K562 (cell line): Measurements from ENCODE around the gene COL26A1. TPM values are rescaled to one million over a fixed set of nuclear protein-coding genes. Genes with fewer than 3 reads are reported as not detected.

Source experiments
- ATAC-seq: fragments of 200-7000 bp; cut with Tn5 transposase; 3 replicates; pipeline ENCODE4 v1.9.1; 2020; ENCODE audit warnings: moderate library complexity
- BruUV-seq: library from RNA; stranded (reverse); fragments of 400-500 nt; replicated peaks from 2 replicates; lab custom pipeline; 2021; lab: Mats Ljungman, UMichigan
- CTCF ChIA-PET: fragments of 300-600 bp; formaldehyde crosslinking; extraction: SDS; loops from one replicate; lab custom pipeline; 2021; ENCODE audit warnings: low intra/inter-chr PET ratio; lab: Yijun Ruan, JAX
- POLR2A ChIA-PET: fragments of 300-600, 350-650 bp; sonication (Branson Sonifier 250); formaldehyde crosslinking; extraction: SDS; loops from one replicate; lab custom pipeline; 2021; ENCODE audit warnings: antibody characterized with exemption, inconsistent platforms; lab: Yijun Ruan, JAX
- DNase-seq, 4 experiments: peaks; one replicate each; pipeline versions ENCODE4 v3.0.0 to v3.0.0-alpha.2; 2011 to 2018; ENCODE audit warnings: low spot score in 3 of 4, mixed read lengths in 3 of 4; ENCODE audit errors: extremely low read depth in 1 of 4
- FAIRE-seq: peaks from 2 replicates; lab custom pipeline; 2011; peaks lifted over from hg19 to GRCh38; lab: Jason Lieb, UNC
- H2AFZ ChIP-seq: 2 replicates; pipeline ENCODE4 v1.6.0; 2011; ENCODE audit warnings: low read depth, low read length, control low read depth, inconsistent platforms
- H3K27ac ChIP-seq: fragments of 200-600 bp; 3 replicates; pipeline ENCODE4 v1.8.0; 2011; ENCODE audit warnings: low read depth, mild to moderate bottlenecking, control low read depth, inconsistent platforms, low read length, moderate library complexity, mixed read lengths; ENCODE audit errors: extremely low read depth
- H3K27me3 ChIP-seq, 2 experiments: fragments of 300-600 bp in 1 of 2; 2 replicates in 1 of 2; 3 replicates in 1 of 2; pipeline versions ENCODE4 v1.6.0 to v1.8.0; 2011; ENCODE audit warnings: inconsistent platforms in 2 of 2, low read length in 2 of 2, mild to moderate bottlenecking in 1 of 2, mixed read lengths in 1 of 2, moderate library complexity in 1 of 2; ENCODE audit not compliant: control insufficient read depth in 2 of 2, insufficient read depth in 2 of 2
- H3K36me3 ChIP-seq: fragments of 300-600 bp; 3 replicates; pipeline ENCODE4 v1.8.0; 2011; ENCODE audit warnings: mild to moderate bottlenecking, low read length, inconsistent platforms; ENCODE audit not compliant: control insufficient read depth, insufficient read depth
- H3K4me1 ChIP-seq, 2 experiments: fragments of 200-600 bp in 1 of 2; replicated peaks in 1 of 2; 2 replicates in 1 of 2; 3 replicates in 1 of 2; pipeline versions ENCODE4 v1.5.1 to v1.8.0; 2011; ENCODE audit warnings: inconsistent platforms in 2 of 2, low read length in 2 of 2, mild to moderate bottlenecking in 1 of 2, mixed read lengths in 1 of 2, moderate library complexity in 1 of 2; ENCODE audit not compliant: control insufficient read depth in 2 of 2, insufficient read depth in 2 of 2
- H3K4me2 ChIP-seq: 2 replicates; pipeline ENCODE4 v1.6.1; 2011; ENCODE audit warnings: low read length, control low read depth, inconsistent platforms, mixed read lengths; ENCODE audit not compliant: insufficient read depth
- H3K4me3 ChIP-seq: fragments of 200-600 bp; sonication (generic), shearing (Covaris generic); 2 replicates; pipeline ENCODE4 v1.5.1; 2016; ENCODE audit warnings: control low read depth, inconsistent platforms
- H3K79me2 ChIP-seq: fragments of 200-600 bp; 3 replicates; pipeline ENCODE4 v1.8.0; 2011; ENCODE audit warnings: low read length, inconsistent platforms; ENCODE audit not compliant: control insufficient read depth, insufficient read depth
- H3K9ac ChIP-seq, 2 experiments: 2 replicates each; pipeline versions ENCODE4 v1.6.0 to v1.6.1; 2011; ENCODE audit warnings: low read depth in 2 of 2, low read length in 2 of 2, control low read depth in 1 of 2, inconsistent platforms in 1 of 2, mild to moderate bottlenecking in 1 of 2, mixed read lengths in 1 of 2; ENCODE audit not compliant: insufficient read depth in 1 of 2
- H3K9me1 ChIP-seq: one replicate; pipeline ENCODE4 v1.6.0; 2011; ENCODE audit warnings: inconsistent platforms, mild to moderate bottlenecking, low read length, moderate library complexity; ENCODE audit not compliant: control insufficient read depth, insufficient read depth
- H3K9me3 ChIP-seq: replicated peaks from 2 replicates; pipeline ENCODE4 v1.5.1; 2011; ENCODE audit warnings: low read depth, low read length, inconsistent platforms; ENCODE audit not compliant: control insufficient read depth, insufficient read depth
- H4K20me1 ChIP-seq: replicated peaks from 2 replicates; pipeline ENCODE4 v1.6.1; 2011; ENCODE audit warnings: low read length, inconsistent platforms, mixed read lengths; ENCODE audit not compliant: control insufficient read depth, insufficient read depth
- PHTF2 ChIP-seq: fragments of 250-450 bp; sonication (Bioruptor Pico); IDR thresholded peaks from 2 replicates; pipeline ENCODE4 v1.5.0; 2021; ENCODE audit warnings: mild to moderate bottlenecking
- RBM25 ChIP-seq: fragments of 200-400 bp; formaldehyde crosslinking; IDR thresholded peaks from 2 replicates; pipeline ENCODE4 v1.6.1; 2018; ENCODE audit warnings: low read length, low read depth, moderate library complexity; ENCODE audit not compliant: severe bottlenecking
- ZBTB7A ChIP-seq: IDR thresholded peaks from 2 replicates; pipeline ENCODE4 v1.6.1; 2011; ENCODE audit warnings: low read depth, mild to moderate bottlenecking, low read length, moderate library complexity, borderline replicate concordance; ENCODE audit not compliant: control insufficient read depth
- ZFP36 ChIP-seq: fragments of 150-350 bp; IDR thresholded peaks from 2 replicates; pipeline ENCODE4 v1.6.1; 2018; ENCODE audit warnings: low read length, low read depth; ENCODE audit not compliant: partially characterized antibody
- WGBS: fragments of 100-300 bp; shearing (Covaris generic); methylation state at CpG from one replicate; pipeline ENCODE4 v1.1.6; 2016; ENCODE audit warnings: low coverage, mixed read lengths; ENCODE audit not compliant: insufficient coverage; ENCODE audit errors: missing lambda C conversion rate; 5-methylcytosine and 5-hydroxymethylcytosine counted together
- in situ Hi-C: fragments of 300-500 bp; cut with MboI; formaldehyde crosslinking; loops from 4 replicates; pipeline ENCODE4 v1.15.0; 2018; ENCODE audit warnings: inconsistent platforms, mixed read lengths
- intact Hi-C: fragments of 100-400 bp; cut with micrococcal nuclease; formaldehyde crosslinking; loops from 2 replicates; pipeline ENCODE4 v1.14.2; 2022
- polyA plus RNA-seq, 8 experiments: library from polyadenylated mRNA; depleted of rRNA in 4 of 8; stranded (reverse) in 5 of 8; unstranded in 3 of 8; fragments of >200 nt; fragmentation: Nextera tagmentation in 2 of 8; fragmentation: Illumina TruSeq in 1 of 8; extraction: Ambion mirVana in 2 of 8; extraction: Trizol in 1 of 8; gene quantifications; 2 replicates each; pipeline versions ENCODE4 v1.2.1 to v1.2.3, GENCODE V29; 2011 to 2014; ENCODE audit warnings: inconsistent platforms in 1 of 8, missing spikeins in 1 of 8
- total RNA-seq, 7 experiments: library from RNA; depleted of rRNA in 6 of 7; stranded (reverse); fragments of >200 nt in 6 of 7; fragmentation: Illumina TruSeq in 2 of 7; extraction: Trizol in 2 of 7; gene quantifications; 2 replicates each; pipeline versions ENCODE4 v1.2.1 to v1.2.3, GENCODE V29; 2011 to 2021; ENCODE audit warnings: low replicate concordance in 1 of 7

COL26A1 gene
- total and polyA plus RNA-seq, 9 of the 15 experiments (the other 6 are each of a cell fraction or from before 2014, with no cell fraction given): 0.04 to 0.39 (median 0.07) TPM; not detected in 5

DNA sequence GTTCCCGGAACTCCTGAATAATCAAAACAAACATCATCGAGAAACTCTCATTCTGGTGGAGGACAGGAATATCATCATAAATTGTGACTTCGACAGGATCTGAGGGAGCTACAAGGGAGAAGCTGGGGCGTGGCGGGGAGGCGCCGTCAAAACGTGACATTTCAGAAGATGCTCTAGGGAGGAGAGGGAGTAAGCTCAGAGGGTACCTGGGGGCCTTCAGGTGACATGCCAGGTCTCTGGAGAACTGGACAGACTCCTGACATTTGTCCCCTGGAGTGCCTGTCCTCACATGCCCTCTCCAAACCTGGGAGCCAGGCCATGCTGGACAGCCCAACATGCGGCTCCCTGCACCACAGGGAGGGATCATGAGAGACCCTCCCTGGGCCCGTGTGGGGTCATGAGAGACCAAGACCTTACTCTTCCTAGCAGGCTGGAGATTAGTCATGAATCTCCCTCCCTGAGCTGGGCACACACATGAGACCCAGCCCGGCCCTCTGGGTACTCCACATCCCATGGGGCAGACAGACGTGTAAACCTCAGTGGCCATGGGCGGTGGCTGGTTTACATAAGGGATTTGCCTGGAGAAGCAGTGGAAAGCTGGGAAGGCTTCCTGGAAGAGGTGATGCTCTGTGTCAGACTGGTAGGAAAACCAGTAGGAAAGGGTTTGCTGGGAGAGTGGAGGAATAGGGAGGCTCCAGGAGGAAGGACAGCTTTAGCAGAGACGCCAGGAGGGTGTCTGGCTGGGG lies 185.4 kb downstream of the COL26A1 start:
- Histone ChIP-seq H3K4me1 (peaks cover 3 to 19% of the 10 kb centered on the region in 2 experiments; a peak in 4 of 5 replicates), H3K4me2 (no peak overlapping the region), H3K9me1 (no peaks in the 10 kb centered on the region), H2AFZ (no peak overlapping the region), H4K20me1 (peaks cover 12% of the 10 kb centered on the region), H3K9me3 (no peaks in the 10 kb centered on the region), H3K27ac (no peak overlapping the region), H3K27me3 (peaks cover 6 to 20% of the 10 kb centered on the region in 2 experiments; a peak in 3 of 5 replicates), H3K9ac (no peak overlapping the region), H3K4me3 (no peak overlapping the region), H3K79me2 (no peaks in the 10 kb centered on the region), H3K36me3 (no peaks in the 10 kb centered on the region)
- in situ Hi-C loops: no loop called here
- FAIRE-seq: no peak
- POLR2A ChIA-PET: interaction anchor here (0.6 kb wide), 1 partner anchor 31 kb away, joined by 3 read pairs; no protein-coding TSS in a partner anchor
- 2% methylated on average over 14 of the region's 14 CpGs for WGBS
- ATAC-seq: no peak
- no peak for TF ChIP-seq PHTF2 (CRISPR knock-in tag)
- TF ChIP-seq RBM25: peak; percentile 55
- peak; percentile 96 for TF ChIP-seq ZFP36
- peak; percentile 22; the same call in 1 of the 2 replicates for TF ChIP-seq ZBTB7A
- BruUV-seq: no TSS peak
- CTCF ChIA-PET: no interaction called here
- no peak for DNase-seq
- intact Hi-C loops: loop anchor here (10.0 kb wide), 1 partner anchor 847 kb away; the partner anchor contains the start of gene PRKRIP1
